Effector CD8-positive, alpha-beta T cell (primary cell): Measurements from ENCODE around the gene CHMP3.
"Not testable (repeated sequence)": the region's sequence is repeated elsewhere in the genome, so short reads cannot be mapped to it uniquely, and the experiment has no call there.

Experiments
- DNase-seq: peaks from one replicate; lab custom pipeline; 2025; lab: John Stamatoyannopoulos, UW

The CHMP3 gene

DNA sequence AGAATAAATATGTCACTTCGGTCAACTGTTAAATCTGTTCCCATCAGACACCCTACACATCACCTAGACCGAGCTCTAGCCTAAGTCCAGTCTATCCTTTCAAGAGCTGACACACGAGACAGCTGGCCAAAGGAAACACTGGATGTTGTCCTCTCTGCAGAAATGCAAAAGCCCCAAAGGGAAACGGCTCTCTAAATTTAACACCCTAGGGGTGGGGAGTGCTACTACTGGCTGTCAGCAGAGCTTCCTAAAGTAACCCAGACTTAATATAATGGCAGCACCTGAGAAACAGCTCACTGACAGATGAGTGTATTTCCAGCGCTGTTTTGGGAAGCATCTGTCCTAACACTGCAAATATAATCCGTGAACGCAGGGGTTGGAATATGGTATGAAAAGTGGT lies 55.6 kb downstream of the CHMP3 start:
- no peak for DNase-seq

DNA sequence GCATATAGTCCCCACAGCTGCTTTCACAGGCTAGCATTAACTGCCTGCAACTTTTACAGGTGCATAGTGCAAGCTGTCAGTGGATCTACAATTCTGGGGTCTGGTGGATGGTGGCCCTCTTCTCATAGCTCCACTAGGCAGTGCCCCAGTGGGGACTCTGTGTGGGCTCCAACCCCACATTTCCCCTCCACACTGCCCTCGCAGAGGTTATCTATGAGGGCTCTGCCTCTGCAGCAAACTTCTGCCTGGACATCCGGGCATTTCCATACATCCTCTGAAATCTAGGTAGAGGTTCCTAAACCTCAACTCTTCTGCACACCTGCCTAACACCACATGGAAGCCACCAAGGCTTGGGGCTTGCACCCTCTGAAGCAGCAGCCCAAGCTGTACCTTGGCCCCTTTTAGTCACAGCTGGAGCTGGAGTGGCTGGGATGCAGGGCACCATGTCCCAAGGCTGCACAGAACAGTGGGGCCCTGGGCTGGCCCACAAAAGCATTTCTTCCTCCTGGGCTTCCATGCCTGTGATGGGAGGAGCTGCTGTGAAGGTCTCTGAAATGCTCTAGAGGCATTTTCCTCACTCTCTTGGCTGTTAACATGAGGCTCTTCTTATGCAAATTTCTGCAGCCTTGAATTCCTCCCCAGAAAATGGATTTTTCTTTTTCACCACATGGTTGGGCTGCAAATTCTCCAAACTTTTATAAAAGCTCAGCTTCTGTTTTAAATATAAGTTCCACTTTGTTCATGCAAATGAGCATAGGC lies 62.7 kb downstream of the CHMP3 start:
- DNase-seq, result no peak

DNA sequence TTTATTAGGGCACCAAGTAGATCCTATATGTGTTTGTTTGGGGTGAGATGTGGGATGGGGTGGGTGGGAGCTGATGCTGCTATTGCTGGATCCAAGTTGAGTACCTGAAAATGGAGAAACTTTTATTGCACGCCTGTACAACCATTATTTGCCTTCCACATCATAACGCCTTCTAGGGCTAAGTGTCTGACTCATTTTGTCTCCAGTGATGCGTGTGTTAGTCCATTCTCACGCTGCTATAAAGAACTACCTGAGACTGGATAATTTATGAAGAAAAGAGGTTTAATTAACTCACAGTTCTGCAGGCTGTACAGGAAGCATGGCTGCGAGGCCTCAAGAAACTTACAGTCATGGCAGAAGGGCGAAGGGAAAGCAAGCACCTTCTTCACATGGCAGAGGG lies 63.9 kb downstream of the CHMP3 start:
- DNase-seq, result no peak

DNA sequence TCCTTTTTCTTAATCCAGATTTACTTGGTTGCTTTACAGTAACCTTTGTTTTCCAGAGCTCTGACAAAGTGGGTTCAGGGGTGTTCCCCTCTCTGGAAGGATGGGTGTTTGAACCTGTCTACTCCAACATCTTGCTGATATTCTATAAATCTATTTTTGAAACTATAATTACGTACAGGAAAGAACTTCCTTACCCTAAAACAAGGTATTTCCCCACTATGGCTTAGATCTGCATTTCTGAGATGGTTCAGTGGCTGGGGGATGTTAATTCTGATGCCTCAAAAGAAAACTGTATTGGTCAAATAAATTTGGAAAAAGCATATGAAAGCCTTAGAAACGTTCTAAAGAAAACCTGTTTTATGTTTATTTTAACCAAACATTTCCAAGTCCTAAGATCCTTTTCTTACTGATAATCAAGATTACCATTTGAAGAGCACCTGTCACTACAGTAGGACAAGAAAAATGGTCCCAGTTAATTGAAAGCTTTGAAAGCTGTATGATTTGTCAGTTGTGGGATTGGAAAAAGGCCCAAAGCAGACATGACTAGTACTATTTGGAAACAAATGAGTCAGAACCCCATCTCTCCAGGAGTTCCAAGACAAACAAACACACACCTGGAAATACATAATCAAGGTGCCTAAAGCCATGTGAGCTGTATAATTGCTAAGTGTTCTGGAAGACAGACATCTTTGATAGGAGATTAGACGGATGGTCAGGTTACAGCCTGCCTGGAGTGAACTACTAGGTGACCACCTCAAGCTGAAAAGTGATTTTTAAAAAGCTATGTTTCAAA lies 64.6 kb downstream of the CHMP3 start:
- no peak for DNase-seq

DNA sequence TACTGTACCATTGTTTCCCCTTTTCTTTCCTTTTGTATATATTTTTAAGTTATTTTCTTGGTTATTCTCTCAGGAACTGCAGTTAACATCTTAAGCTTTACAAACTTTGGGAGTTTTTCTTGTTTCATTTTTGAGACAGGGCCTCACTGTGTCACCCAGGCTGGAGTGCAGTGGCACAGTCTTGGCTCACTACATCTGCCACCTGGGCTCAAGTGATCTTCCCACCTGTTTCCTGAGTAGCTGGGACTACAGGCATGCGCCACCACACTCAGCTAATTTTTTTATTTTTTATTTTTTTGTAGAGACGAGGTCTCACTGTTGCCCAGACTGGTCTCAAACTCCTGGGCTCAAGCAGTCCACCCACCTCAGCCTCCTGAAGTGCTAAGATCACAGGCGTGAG lies 66.9 kb downstream of the CHMP3 start:
- DNase-seq, result not testable (repeated sequence)

DNA sequence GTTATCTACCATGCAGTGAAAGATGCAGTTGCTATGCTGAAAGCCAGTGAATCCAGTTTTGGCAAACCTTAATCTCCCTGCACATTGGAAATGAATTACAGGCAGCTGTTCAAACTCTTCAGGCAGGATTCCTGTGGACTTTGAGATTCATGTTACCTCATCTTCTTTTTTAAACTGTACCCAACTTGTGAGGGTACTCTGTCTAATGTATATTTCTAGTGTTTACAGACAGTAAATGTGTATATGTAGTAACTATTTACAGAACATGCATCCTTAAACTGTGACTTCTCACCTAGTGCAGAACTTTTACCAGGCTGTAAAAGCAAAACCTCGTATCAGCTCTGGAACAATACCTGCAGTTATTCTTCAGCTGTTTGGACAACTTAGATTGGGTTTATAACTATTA lies 71.2 kb downstream of the CHMP3 start:
- DNase-seq, result no peak

DNA sequence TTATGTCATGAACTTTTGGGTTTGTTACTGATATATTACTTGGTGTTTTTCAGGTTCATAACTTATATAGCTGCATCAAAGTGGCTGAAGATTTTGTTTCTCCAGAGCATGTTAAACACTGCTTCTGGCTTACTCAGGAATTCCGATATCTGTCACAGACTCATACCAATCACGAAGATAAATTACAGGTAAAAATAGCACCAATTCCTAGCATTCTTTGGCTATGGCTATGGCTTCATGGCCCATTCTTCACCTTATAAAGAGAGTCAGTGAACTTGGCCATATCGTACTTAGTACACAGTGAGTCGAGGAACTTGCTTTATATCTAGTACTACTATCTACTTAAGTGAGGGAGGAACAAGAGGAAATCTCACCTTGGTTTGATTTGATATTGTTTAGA lies 72.2 kb downstream of the CHMP3 start:
- no peak for DNase-seq

DNA sequence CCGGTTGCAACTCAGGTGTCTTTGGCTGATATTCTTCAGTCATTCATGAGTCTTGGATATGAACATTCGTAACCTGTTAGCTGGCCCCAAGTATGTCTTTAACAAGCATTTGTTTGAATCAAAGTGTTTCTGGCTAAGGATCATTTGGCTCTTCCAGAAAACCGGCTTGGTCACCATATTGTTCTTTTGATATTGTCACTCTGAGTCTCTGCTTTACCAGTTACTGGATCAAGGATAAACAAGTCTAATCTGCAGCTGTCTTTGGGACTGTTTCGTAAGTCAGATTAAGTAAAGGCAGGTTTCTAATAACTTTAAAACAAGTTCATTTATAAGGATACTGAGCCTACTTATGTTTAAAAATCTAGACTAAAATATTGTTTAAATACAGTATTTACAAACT lies 73.0 kb downstream of the CHMP3 start:
- no peak for DNase-seq

DNA sequence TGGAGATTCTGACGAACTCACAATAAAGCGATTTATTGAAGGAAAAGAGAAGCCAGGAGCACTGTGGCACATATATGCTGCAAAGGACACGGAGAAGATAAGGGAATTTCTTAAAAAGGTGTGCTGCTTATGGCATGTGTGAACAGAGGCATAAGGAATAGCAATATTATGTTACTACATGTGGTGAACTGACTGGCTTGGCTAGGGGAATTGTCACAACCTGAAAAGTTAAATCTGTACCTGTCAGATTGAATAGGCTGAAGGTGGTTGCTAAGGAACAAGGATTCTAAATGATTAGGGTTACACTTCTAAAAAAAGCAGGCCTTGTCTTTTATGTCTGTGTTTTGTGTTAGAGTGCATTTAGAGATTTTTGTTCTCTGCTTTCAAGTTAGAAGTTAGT lies 73.7 kb downstream of the CHMP3 start:
- DNase-seq, result no peak

DNA sequence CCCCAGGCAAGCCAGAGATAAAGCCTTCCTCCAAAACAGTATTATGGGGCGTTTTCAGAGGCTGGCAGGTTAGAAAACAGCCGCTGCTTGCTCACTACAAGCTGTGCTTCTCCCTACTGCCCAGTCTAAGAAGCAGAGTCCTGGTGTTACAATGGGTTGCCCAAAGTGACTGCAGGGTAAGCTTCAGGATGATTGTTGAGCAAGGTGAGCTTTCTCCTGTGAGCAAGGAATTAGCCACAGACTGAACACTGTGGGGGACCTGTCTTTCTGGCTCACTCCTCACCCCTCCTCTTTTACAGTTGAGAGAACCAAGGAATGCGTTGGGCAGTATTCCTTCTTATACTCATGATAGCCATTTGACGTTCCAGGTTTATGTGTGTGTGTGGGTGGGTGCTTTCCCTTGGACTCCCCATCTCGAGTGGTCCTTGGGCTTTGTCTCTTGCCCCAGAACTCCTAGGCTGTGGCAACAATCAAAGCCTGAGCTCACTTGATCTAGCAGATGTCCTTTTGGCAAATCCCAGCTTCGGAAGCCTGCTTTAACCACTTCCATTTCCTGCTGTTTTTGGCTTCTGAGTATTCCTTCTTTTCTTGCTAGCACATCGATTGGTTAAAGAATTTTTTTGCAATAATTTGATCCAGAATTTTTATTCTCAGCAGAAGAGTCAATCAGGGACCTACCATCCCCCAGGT lies 74.5 kb downstream of the CHMP3 start:
- no peak for DNase-seq

DNA sequence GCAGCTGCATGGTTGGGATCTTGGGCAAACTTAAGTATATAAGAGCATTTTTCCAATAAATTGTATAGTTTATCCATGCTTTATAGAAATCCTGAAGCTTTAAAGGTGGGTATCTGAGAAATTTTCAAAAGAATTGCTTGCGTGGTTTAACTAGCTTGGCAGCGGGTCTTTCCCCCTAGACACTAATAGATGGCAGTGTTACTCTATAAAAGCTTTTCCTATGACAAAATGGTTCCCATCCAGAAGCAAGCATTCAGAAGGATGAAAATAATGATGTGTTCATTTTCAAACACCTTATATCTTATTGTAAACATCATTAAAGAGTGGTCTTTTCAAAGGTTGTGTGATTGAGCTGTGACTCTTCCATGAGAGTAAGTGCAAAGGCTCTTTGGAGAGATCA lies 76.2 kb downstream of the CHMP3 start:
- no peak for DNase-seq

DNA sequence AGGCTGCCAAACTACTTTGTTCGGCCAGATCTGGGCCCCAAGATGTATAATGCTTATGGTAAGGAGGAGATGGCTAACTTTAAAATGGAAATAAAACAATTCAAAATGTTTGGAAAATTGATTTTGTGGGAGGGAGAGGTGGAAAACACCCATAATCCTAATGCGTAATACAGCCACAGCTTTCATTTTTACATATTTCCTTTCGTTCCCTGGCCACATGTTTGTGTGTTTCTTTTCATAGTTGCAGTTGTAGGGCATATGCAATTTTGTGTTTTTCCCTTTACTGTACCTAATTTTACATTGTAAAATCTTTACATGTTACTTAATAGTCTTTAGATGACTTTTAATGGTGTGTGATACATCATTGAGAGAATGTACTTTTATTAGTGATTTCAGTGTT lies 77.4 kb downstream of the CHMP3 start:
- DNase-seq, result no peak

DNA sequence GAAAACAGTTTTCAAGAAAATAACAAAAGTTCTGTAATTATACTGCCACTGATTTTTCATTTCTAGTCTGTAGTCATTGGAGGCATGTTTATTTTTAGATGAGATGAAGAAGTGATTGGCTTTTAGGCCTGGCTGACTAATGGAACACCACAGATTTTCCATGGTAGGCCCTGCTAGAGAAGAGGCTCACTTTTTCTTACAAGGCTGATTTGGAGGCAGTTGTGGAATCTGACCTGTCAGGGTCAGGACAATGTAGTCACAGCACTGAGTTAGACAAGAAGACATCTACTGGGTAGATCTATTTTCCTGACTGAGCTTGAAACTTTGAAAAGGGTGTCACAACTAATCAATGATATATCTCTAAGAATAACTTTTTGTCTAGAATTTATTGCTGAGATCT lies 78.1 kb downstream of the CHMP3 start:
- no peak for DNase-seq

DNA sequence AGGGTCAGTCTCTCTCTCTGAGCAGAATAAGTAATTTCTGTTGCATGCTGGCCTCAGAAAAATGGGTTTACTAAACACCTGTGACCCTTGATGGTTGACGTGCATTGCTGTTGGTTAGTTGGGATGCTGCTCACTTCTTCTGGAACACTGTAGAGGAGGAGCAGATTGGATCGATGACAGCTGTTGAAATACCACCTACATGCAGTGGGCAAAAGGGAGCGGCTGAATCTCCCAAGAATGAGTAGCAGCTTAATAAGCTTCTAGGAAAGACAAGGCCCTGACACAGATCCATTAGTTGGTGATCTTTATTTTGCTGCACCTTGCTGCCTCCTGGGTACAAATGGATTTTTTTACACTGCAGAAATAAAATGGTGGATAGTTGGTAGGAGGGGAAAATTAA lies 78.9 kb downstream of the CHMP3 start:
- no peak for DNase-seq

DNA sequence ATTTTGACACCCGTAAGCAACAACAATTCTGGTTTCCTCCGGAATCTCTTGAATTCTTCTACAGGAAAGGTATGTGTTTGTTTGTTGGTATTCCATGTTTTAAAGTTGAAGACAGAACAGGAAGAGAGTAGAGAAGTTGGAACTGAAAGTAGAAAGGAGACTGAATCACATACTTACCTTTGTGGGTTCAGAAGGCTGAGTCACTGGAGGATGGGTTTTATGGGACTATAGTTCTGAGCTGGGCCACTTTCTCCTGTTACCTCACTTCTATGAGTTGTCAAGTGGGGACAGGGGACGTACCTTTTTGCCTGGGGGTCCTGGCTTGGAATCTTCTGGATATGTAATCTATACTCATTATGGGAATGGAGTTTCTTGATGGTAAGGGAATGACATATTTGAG lies 81.2 kb downstream of the CHMP3 start:
- no peak for DNase-seq

DNA sequence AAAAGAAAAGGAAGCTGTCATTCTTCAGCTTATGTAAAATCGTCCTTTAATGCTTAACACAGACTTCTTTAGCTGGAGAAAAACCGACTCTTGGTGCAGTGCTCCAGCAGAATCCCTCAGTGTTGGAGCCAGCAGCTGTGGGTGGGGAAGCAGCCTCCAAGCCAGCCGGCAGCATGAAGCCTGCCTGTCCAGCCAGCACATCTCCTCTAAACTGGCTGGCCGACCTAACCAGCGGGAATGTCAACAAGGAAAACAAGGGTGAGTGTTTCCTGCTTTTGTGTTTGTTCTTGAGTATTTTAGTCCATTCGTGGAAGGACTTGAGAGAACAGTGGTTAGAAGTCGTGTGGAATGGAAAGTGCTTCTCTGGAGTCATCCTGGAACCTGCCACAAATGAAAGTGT lies 83.1 kb downstream of the CHMP3 start:
- DNase-seq, result no peak

DNA sequence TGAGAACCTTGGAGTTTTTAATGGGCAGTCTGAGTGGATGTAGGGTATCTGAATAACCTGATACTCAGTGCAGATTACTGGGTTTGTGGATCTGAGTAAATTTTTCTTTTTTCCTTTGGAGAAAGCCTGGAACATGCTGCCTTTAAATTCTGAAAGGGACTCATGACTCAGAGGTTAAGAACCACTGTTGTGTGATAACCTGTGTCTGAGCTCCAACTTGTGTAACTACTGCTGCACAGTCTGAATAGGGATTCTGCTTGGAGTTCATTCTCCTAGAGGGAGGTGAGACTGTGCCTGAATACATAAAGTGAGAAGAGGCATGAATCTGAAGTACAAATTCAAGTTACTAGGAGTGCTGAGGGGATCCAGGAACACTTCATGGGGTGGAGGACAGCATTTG lies 85.9 kb downstream of the CHMP3 start:
- no peak for DNase-seq

DNA sequence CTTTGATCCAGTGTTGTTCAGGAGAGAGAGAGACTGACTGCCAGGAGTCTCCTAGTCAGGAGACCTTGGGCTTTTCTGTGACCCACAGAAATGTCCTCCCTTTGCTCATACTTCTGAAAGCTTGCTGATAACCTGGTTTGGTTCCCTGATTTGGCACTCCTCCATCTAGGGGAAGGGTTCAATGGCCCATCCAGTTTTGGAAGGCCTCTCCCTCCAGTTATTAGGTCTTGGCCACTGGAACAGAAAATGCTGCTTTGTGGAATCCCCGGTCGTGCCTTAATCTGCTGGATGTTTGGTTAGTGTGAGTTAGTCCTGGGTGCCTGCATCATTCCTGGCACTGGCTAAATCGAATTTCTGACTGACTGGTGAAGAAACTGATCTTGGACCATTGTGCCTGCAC lies 86.3 kb downstream of the CHMP3 start:
- DNase-seq, result no peak

DNA sequence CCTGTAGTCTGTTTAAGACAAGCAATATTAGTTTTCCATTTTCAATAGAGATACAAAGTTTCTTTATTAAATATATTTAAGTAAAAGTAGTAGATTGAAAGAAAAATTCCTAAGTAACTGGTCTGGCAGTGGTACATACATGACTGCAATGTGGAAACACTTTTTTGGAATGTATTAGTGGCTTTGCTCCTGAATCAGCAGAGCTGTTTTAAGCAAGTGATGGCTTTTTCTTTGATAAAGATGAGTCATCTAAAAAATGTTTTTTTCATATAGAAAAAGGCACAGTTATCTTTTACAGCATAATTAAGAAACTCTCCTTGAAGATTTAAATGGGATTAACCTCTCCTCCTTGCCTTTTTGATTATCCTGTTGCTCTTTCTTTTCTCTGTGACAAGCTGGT lies 87.2 kb downstream of the CHMP3 start:
- DNase-seq, result no peak

DNA sequence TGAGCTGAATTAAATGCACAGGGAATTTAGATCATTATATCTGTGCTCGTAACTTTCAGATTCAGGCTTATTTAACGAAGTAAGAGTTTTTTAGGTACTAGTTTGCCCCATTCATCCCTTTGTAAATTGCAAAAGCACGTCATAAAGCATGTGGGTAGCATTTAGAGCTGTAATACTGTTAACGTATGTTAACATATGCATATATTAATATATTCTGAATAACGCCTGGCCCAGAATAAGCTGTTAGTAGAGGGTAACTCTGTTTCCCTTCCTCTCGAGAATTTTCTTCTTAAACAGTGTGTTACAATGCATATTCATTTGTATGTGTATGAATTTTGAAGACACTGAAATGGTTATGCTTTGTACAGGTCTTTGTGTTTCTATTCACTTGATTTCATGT lies 91.6 kb downstream of the CHMP3 start:
- no peak for DNase-seq

DNA sequence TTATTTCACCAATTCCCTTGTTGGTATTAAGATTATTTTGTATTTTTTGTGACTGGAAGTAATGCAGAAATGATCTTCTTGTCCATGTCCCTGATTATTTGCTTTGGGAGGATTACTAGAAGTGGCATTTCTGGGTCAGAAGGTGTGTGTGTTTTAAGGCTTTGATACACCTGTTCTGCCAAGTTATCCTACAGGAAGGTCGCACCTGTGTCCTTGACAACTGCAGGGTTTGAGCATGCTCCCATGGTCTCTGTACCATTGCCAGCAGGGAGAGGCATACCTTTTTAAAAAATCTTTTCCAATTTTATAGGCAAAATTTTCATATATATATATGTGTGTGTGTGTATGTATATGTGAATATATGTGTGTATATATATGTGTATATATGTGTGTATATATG lies 92.4 kb downstream of the CHMP3 start:
- no peak for DNase-seq

DNA sequence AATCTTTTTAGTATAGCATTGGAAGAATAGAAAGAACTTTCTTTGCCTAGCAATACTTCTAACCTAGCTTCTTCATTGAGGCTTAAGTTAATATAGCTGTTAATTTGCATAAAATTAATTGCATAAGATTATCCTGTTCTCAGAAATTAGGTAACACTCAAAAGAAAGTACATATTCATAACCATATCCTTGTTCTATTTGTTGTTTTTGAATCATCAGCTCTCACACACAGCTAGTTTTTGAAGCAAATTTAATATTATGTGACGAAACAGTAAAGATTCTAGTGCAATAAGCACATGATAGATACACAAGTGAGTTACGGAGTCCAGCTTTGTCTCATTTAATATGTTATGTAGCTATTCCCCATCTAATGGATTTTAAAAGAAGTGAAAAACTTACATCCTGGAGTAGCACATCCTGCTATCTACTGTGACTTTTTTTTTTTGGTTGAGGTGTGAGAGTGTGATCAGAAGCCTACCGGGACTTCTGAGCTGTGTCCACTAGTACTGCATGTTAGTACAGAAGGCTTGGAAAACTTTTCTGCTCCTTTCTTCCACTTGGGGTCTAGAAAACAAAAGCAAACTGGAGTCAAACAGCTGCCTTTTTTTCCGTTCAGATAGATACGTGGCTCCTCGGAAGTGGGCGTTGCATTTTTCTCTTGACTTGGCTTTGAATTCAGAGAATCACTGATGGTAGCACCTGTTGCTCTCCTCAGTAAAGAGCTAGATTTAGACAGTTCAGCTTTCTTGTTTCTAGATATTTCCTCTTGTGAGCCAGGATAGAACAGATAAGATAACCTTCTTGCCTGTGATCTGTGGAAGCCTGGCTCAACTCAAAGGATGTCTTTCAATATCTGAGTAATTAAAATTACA lies 94.8 kb downstream of the CHMP3 start:
- DNase-seq, result no peak
